GM04503 (cell line): ENCODE results near the gene GH1.

ENCODE experiments used
- DNase-seq: peaks from one replicate; pipeline ENCODE4 v3.0.0-alpha.2; 2012; ENCODE audit warnings: low read depth

The GH1 gene

GRCh38 chr17:63944736-63945499 lies 26.3 kb upstream of the GH1 start:
- no peak for DNase-seq

GRCh38 chr17:63943745-63944144 lies 25.1 kb upstream of the GH1 start:
- no peak for DNase-seq

GRCh38 chr17:63942309-63942985 lies 23.8 kb upstream of the GH1 start:
- DNase-seq = no peak

- DNase-seq = no peak
Observed at GRCh38 chr17:63941751-63942150, 23.1 kb upstream of the GH1 start.

GRCh38 chr17:63941162-63941561 lies 22.5 kb upstream of the GH1 start:
- no peak for DNase-seq

- no peak for DNase-seq
Observed at GRCh38 chr17:63940584-63940983, 21.9 kb upstream of the GH1 start.

DNA sequence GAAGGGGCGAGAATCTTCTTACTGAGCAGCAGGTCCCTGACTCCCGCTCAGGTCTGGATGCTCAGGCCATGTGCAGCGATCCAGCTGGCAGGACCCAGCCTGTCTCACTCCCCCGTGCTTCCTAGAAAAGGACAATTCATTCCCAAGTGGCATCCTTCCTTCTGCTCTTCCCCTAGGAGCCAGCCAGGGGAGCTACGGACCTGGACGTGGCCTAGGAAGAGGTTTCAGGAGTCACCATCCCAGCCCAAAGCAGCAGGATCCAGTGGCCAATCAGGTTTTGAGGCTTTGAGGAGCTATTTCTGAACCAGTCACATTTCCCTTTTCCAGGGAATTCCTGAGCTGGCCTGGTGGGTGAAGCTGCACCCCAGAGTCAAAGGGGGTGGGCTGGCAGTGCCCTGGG lies 21.2 kb upstream of the GH1 start:
- DNase-seq = no peak

DNA sequence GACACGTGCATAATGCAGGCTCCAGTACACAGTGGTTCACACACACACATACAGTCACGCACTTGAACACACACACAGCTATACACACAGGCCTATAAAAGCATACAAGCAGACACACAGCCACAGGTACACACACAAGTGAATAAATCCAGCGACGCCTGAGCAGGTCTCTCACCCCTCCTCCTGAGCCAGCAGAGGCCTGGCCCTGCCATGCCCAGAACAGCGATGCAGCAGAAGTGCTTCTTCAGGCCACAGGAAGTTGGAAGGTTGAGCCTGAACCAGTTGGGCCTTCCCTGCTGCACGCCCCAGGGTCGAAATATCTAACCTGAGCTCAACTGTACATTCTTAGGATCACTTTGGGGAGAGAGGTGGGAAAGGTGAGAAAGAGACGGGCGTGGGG lies 20.8 kb upstream of the GH1 start:
- DNase-seq = no peak

DNA sequence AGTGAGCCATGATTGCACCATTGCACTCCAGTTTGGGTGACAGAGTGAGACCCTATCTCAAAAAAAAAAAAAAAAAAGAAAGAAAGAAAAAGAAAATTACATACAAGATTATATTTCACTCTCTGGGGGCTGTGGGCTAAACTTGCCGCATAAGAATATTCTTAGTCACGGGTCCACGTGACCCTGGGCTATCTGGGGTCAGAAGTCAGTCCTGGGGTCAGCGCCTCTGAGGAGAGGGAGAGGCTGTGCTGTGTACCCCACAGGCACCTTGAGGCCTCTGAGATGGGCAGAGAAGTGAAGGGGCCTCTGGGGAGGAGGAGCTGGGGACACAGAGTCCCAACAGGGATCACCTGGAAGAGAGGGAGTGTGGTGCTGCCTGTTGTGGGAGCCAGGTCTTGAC lies 19.3 kb upstream of the GH1 start:
- no peak for DNase-seq

- DNase-seq = no peak
Observed at GRCh38 chr17:63937319-63937718, 18.7 kb upstream of the GH1 start.

DNA sequence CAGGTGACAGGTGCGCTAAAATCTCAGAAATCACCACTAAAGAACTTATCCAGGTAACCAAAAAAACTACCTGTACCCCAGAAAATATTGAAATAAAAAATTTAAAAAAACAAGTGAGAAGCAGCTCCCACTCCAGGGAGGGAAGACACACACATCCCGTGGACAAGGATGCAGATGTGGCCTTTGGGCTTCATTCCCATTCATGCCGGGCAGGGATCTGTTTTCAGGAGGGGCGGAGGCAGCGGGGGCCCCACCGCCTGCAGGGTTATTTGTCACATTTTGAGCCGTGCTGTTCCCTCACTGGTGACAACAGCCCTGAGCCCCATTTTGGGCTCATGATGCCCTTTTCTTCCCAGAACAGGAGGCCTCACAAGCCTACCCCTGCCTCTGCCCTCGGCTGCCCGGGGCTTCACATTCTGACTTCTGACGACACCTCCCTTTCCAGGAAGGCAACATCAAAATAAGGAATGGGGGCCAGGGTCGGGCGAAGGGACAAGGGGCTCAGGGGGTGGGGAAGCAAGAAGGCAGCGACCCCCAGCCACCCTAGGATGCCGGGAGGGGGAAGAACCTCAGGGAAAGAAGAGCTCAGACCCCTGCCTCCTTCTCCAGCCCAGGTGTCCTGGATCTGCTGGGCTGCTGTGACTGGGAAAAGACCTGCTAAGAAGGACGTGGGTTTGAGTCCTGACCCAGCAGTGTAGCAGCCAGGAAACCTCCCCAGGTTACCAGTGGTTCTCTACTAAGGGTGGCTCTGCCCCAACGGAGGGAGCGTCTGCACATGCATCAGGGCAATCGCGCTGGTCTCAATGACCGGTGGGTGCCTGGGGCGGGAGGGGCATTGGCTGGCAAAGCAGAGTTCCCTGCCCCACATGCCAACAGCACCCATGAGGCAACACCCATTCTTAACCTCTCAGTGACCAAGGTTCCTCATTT lies 15.8 kb upstream of the GH1 start:
- no peak for DNase-seq

DNA sequence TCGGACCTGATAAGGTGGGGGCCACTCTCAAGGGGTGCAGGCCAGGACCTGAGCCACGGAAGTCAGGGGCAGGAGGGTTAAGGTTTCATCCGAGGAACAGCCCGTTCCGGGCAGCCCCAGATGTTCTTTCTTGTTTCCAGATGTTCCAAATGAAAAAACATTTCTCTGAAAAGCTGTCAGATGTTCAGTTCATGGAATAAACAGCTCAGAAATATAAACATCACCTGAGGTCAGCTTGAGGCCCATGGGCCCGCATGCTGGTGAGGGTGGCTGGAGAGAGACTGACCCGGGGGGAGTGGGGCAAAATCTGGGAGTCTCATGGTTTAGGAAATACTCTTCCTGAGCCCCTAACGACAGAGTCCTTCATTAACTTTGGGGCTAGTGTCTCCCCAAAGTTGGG lies 15.0 kb upstream of the GH1 start:
- no peak for DNase-seq

DNA sequence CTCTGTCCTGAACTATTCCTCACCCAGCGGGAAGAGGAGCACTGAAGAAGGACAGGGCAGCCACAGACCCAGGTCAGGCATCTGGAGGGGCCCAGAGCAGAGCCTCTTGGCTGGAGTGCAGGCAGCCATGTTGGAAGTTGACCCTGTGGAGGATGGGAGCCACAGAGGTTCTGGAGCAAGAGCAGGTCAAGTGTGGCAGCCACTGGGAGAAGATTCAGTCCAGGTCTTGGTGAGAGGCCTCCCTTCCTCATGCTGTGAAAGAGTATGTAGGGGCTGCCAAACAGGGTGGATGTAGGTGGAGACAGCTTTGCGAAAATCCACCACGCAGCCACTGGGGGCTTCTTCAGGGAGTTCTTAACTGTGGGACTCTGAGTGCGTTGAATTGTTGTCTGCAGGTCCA lies 14.1 kb upstream of the GH1 start:
- no peak for DNase-seq

DNA sequence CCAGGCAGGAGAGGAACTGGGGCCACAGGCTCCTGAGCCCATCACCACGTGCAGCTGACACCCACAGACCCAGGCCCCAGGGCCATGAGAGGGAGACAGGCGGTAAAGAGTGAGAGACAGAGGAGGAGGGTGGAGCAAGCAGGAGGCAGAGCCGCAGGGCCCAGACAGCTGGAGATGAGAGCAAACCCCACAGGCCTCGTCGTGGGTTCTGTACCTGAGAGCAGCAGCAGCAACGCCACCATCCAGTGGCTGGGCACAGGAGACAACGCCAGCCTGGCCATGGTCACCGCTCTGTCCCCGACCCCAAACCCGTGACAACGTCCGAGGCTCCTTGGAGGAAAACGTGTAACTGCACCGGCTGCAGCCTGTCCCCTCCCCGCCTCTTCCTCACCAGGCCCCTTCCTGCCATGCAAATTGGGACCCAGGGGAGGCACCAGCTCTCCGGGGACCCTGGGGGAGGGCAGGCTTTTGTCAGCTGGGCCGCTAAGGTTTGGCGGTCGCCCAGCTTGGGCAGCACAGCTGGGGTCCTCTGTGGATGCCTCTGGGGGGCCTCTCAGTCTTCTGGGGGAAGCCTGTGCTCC lies 13.4 kb upstream of the GH1 start, which contains the start of gene CD79B:
Gene CD79B, minus strand, starts transcription at position 351 of the 581 bp plus-strand sequence. Its CDS starts 70 bp downstream, at position 281.
- no peak for DNase-seq

DNA sequence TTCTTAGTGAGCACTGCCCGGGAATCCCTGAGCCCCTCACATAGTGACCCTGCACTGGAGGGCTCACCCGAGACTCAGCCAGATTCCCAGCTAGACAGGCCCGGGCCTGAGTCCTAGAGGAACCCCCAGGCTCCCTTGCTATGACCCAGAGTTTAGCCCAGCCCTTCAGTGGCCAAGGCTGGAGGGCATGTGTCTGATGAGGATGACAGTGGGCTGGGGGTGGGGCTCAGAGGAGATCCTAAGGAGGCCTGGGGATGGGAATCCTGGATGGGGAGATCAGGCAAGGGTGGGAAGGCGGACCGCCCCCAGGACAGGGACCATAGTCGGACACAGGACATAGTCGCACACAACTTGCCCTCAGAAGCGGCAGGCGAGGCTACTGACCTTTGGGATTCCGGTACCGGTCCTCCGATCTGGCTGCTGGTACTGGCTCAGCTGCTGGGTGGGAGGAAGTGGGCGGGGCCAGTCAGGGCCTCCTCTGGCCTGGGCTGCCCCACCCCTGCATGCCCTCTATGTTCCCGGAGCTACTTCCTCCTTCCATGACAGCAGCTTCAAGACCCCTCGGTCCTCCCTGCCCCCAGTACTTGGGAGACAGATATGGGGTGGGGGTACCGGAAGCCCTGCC lies 12.4 kb upstream of the GH1 start:
- no peak for DNase-seq

GRCh38 chr17:63929860-63930766 lies 11.5 kb upstream of the GH1 start:
- DNase-seq = no peak

DNA sequence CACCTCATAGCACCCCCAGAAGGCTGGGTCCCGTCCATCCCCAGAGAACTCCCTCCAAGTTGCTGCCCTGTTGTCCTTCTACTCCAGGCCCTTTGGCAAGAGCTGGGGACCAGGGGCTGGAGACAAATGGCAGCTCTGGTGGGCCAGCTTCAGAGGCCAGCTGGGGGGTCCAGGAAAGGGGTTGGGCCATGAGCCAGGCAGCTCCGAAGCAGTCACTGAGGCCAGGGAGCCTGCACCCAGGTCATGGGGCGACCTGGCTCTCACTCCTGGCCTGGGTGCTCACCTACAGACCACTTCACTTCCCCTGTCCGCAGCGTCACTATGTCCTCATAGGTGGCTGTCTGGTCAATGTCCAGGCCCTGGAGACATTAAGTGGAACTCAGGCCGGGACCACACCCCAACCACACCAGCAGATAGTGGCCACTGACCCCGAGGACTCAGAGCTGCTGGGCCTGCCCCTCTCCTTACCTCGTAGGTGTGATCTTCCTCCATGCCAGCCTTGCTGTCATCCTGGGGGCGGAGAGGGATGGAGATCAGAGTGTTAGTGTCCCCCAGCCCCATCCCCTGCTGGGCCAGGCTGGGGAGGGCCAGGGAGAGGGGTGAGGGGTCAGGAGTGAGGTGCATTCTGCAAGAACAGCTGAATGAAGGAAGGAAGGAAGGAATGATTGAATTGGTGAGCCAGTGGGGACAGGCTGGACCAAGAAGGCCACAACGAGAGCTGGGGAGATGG lies 10.5 kb upstream of the GH1 start:
- DNase-seq = no peak

DNA sequence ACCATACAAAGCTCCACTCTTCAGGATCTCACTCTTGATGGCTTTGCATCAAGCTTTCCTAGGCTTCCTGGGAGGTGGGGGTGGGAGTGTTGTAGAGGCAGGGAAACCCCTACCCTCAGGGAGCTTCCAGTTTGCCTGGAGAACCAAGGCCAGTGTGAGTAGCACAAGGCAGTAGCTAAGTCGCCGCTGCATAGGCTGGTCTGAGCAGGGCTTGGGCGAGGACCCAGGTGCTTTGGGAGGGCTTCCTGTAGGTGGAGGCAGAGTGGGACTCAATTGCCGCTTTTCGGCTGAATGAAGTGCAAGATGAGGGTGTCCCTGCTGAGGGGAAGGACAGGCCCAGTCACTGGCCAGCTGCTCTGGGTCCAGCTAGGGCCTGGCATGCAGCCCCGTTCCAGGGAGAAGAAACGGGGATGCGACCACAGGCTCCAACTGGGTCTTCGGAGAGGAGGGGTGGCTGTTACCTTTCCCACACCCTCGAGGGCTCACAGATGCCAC lies 9.6 kb upstream of the GH1 start:
- no peak for DNase-seq

DNA sequence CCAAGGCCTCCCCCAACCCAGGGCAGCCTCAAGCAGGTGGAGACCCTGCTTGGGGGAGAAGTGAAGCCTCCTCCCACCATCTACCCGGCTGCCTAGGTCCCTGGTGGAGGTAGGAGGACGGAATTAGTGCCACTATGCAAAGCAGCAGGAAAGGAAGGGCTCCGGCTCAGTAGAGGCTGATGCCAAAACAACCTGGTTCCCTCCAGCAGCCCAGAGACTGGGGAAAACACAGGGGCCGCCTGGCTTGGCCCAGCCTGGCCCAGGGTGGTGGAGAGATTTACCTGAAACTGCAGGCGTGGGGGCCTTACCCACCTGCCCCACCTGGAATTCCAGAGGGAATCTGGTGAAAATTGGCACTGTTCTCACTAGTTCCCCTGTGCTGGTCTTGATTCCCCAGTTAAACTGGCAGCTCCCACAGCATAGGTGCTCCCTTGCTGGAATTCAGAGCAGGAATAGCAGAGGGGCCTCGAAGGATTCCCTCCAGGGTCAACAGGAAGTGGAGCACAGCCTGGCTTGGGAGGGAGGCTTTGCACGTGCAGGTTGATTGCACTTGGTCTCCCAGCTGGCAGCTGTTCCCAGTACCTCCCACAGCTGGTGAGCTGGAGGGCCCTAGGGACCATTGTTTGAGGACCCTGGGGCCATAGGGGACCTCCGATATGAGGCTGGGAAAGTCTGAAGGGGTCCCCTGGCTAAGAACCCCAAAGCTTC lies 9.0 kb upstream of the GH1 start:
- no peak for DNase-seq
